Right atrium auricular region (tissue), 2 donors: Measurements from ENCODE around the gene MRTFA. TPM values are rescaled to one million over a fixed set of nuclear protein-coding genes. Genes with fewer than 3 reads are reported as not detected.

Experiments used
- DNase-seq: peaks from one replicate; pipeline ENCODE4 v3.0.0-alpha.2; 2019; ENCODE audit warnings: low spot score
- H3K27ac ChIP-seq, 2 donors: fragments of 200-600 bp; sonication (generic); 1 replicate in 1 of 2; 2 replicates in 1 of 2; pipeline ENCODE4 v1.5.1; 2016 to 2019
- H3K27me3 ChIP-seq, 2 donors: fragments of 200-600 bp; sonication (generic); one replicate each; pipeline versions ENCODE4 v1.5.1 to v1.6.0; 2017 to 2019
- H3K36me3 ChIP-seq: fragments of 200-600 bp; sonication (generic); one replicate; pipeline ENCODE4 v1.5.1; 2016
- H3K4me1 ChIP-seq, 2 donors: fragments of 200-600 bp; sonication (generic); one replicate each; pipeline versions ENCODE4 v1.5.1 to v1.6.0; 2017 to 2019
- H3K4me3 ChIP-seq, 2 donors: fragments of 200-600 bp; sonication (generic); 1 replicate in 1 of 2; 2 replicates in 1 of 2; pipeline ENCODE4 v1.5.1; 2017 to 2019; ENCODE audit warnings: mild to moderate bottlenecking in 1 of 2, moderate library complexity in 1 of 2
- H3K9me3 ChIP-seq, 2 donors: fragments of 200-600 bp; sonication (generic); one replicate each; pipeline ENCODE4 v1.5.1; 2019
- total RNA-seq, 2 donors: library from RNA; depleted of rRNA; stranded (reverse); fragments of >200 nt; gene quantifications; one replicate each; pipeline ENCODE4 v1.1.0, GENCODE V29; 2016
- TF ChIP-seq, protein P1 (sequence below), 2 donors: fragments of 200-600 bp; sonication (generic); IDR thresholded peaks; one replicate each; pipeline ENCODE4 v1.5.1; 2019; ENCODE audit warnings: antibody characterized with exemption in 2 of 2

The MRTFA gene
- total RNA-seq, 2 donors from 2014 or later, result 45.8 to 55.2 TPM

GRCh38 chr22:40582063-40582462, 54.5 kb downstream of the MRTFA start:
- no peaks in the 10 kb centered on the region for H3K4me1 ChIP-seq
- no peak overlapping the region for H3K27ac ChIP-seq
- DNase-seq, result no peak
- H3K27me3 ChIP-seq, result no peaks in the 10 kb centered on the region
- H3K9me3 ChIP-seq, result no peaks in the 10 kb centered on the region
- no peaks in the 10 kb centered on the region for H3K36me3 ChIP-seq
- TF ChIP-seq, protein P1, sequence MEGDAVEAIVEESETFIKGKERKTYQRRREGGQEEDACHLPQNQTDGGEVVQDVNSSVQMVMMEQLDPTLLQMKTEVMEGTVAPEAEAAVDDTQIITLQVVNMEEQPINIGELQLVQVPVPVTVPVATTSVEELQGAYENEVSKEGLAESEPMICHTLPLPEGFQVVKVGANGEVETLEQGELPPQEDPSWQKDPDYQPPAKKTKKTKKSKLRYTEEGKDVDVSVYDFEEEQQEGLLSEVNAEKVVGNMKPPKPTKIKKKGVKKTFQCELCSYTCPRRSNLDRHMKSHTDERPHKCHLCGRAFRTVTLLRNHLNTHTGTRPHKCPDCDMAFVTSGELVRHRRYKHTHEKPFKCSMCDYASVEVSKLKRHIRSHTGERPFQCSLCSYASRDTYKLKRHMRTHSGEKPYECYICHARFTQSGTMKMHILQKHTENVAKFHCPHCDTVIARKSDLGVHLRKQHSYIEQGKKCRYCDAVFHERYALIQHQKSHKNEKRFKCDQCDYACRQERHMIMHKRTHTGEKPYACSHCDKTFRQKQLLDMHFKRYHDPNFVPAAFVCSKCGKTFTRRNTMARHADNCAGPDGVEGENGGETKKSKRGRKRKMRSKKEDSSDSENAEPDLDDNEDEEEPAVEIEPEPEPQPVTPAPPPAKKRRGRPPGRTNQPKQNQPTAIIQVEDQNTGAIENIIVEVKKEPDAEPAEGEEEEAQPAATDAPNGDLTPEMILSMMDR (IDR thresholded peaks at IDR 0.05), result no peak
- no peak overlapping the region for H3K4me3 ChIP-seq

DNA sequence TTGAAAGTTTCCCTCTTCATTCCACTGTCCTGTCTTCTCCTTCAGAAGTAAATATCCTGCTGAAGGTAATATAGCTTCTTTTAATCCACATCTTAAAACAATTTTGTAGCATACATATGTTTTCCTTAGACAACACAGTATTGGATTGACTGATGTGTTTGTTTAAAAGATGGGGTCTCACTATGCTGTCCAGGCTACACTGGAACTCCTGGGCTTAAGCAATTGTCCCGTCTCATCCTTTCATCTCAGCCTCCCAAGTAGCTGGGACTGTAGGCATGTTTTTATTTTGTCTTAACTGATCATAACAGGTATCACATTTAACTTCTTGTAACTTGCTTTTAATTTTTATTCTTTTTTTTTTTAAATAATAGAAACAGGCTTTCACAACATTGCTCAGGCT, 55.9 kb downstream of the MRTFA start:
- no peak for DNase-seq
- Histone ChIP-seq H3K4me3 (no peak overlapping the region), H3K9me3 (no peaks in the 10 kb centered on the region), H3K27ac (no peak overlapping the region), H3K27me3 (no peaks in the 10 kb centered on the region), H3K4me1 (no peaks in the 10 kb centered on the region), H3K36me3 (no peaks in the 10 kb centered on the region)
- TF ChIP-seq, protein P1 (IDR thresholded peaks at IDR 0.05), result no peak

DNA sequence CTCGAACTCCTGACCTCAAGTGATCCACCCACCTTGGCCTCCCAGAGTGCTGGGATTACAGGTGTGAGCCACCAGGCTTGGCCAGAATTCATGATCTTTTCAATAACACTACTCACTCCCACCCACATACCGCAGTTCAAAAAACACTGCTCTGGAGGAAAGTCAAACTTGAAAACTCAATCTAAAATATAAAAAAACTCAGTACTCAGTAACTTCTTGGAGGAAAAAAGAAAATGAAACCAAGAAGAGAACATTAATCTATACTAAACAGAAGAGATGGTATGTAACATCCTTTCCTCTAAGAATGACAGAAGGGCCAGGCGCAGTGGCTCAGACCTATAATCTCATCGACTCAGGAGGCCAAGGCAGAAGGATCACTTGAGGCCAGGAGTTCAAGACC, 58.3 kb downstream of the MRTFA start:
- no peaks in the 10 kb centered on the region for H3K9me3 ChIP-seq
- no peaks in the 10 kb centered on the region for H3K27me3 ChIP-seq
- TF ChIP-seq, protein P1 (IDR thresholded peaks at IDR 0.05), result no peak
- H3K36me3 ChIP-seq, result no peaks in the 10 kb centered on the region
- H3K4me3 ChIP-seq, result no peak overlapping the region
- no peak for DNase-seq
- H3K27ac ChIP-seq, result no peak overlapping the region
- peaks cover 0 to 5% of the 10 kb centered on the region in 2 donors for H3K4me1 ChIP-seq

GRCh38 chr22:40572976-40573375, 63.5 kb downstream of the MRTFA start:
- TF ChIP-seq, protein P1 (IDR thresholded peaks at IDR 0.05), result no peak
- Histone ChIP-seq H3K4me1 (peaks cover 0 to 10% of the 10 kb centered on the region in 2 donors), H3K27ac (no peak overlapping the region), H3K27me3 (no peaks in the 10 kb centered on the region), H3K9me3 (peaks cover 0 to 4% of the 10 kb centered on the region in 2 donors), H3K4me3 (no peak overlapping the region), H3K36me3 (no peaks in the 10 kb centered on the region)
- no peak for DNase-seq

GRCh38 chr22:40571887-40572286, 64.6 kb downstream of the MRTFA start:
- Histone ChIP-seq H3K9me3 (peaks cover 0 to 4% of the 10 kb centered on the region in 2 donors), H3K36me3 (no peaks in the 10 kb centered on the region), H3K27me3 (no peaks in the 10 kb centered on the region), H3K27ac (no peak overlapping the region), H3K4me3 (no peak overlapping the region), H3K4me1 (peaks cover 0 to 16% of the 10 kb centered on the region in 2 donors)
- TF ChIP-seq, protein P1 (IDR thresholded peaks at IDR 0.05), result no peak
- DNase-seq, result no peak

DNA sequence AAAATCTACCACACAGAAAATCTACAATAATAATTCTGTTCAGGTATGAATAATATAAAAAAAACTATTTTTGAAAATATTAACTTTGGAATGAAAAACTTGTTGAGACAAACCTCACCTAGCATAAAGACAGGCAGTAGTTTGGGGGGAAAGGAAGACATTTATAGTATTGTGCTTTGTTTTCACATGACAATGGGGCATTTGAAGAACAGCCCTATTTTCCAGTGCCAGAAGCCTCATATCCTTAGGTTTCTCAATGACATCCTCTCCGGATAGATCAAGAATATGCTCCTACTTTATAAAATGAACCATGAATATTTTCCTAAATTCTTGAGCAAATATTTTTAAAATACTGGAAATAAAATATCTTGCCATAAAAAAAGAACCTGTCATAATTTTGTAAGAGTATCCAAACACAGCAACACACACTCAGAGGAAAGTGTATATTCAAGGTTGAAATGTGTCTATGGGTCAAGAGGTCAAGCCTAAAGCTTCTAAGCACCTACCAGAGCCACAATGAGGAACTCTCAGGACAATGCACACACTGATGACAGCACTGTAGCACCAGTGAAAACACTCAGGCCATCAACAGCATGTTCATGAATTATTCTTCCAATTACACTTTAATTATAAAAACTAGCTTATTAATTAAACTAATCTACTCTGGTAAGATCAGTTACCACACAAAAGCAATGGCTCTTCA, 68.7 kb downstream of the MRTFA start:
- no peak for DNase-seq
- Histone ChIP-seq H3K36me3 (no peaks in the 10 kb centered on the region), H3K4me1 (peaks cover 0 to 7% of the 10 kb centered on the region in 2 donors), H3K9me3 (peaks cover 0 to 4% of the 10 kb centered on the region in 2 donors), H3K27me3 (no peaks in the 10 kb centered on the region), H3K4me3 (no peak overlapping the region), H3K27ac (no peak overlapping the region)
- TF ChIP-seq, protein P1 (IDR thresholded peaks at IDR 0.05), result no peak
